Ishikawa (cell line): ENCODE data around the gene GCDH.
A peak's percentile ranks its signal among the peaks of the same experiment; 100 is the strongest.

Experiments
- CEBPB ChIP-seq: IDR thresholded peaks from 2 replicates; pipeline ENCODE4 v1.6.1; 2012
- CREB1 ChIP-seq: IDR thresholded peaks from 2 replicates; pipeline ENCODE4 v1.6.1; 2012; ENCODE audit warnings: low read depth
- EGR1 ChIP-seq: IDR thresholded peaks from 2 replicates; pipeline ENCODE4 v1.6.1; 2012
- EP300 ChIP-seq: IDR thresholded peaks from 2 replicates; pipeline ENCODE4 v1.6.1; 2012; ENCODE audit warnings: borderline replicate concordance
- FOXM1 ChIP-seq: IDR thresholded peaks from 2 replicates; pipeline ENCODE4 v1.6.1; 2012; ENCODE audit warnings: low read depth, borderline replicate concordance
- NFIC ChIP-seq: IDR thresholded peaks from 2 replicates; pipeline ENCODE4 v1.6.1; 2012
- RAD21 ChIP-seq: IDR thresholded peaks from 2 replicates; pipeline ENCODE4 v1.6.1; 2012; ENCODE audit warnings: low read depth
- TAF1 ChIP-seq: IDR thresholded peaks from 2 replicates; pipeline ENCODE4 v1.6.1; 2012; ENCODE audit warnings: low read depth, mild to moderate bottlenecking
- TCF12 ChIP-seq: IDR thresholded peaks from 2 replicates; pipeline ENCODE4 v1.6.1; 2012; ENCODE audit warnings: low read depth
- TEAD4 ChIP-seq: IDR thresholded peaks from 2 replicates; pipeline ENCODE4 v1.6.1; 2012
- YY1 ChIP-seq: IDR thresholded peaks from 2 replicates; pipeline ENCODE4 v1.6.1; 2012; ENCODE audit warnings: low read depth
- ZBTB7A ChIP-seq: IDR thresholded peaks from 2 replicates; pipeline ENCODE4 v1.6.1; 2012; ENCODE audit warnings: low read depth
- TF ChIP-seq, protein P1 (sequence below): IDR thresholded peaks from 2 replicates; pipeline ENCODE4 v1.6.1; 2012
- TF ChIP-seq, protein P2 (sequence below): IDR thresholded peaks from 2 replicates; pipeline ENCODE4 v1.6.1; 2012; ENCODE audit warnings: low read depth, mild to moderate bottlenecking
- TF ChIP-seq, protein P3 (sequence below): IDR thresholded peaks from 2 replicates; pipeline ENCODE4 v1.6.1; 2012

The GCDH gene

DNA sequence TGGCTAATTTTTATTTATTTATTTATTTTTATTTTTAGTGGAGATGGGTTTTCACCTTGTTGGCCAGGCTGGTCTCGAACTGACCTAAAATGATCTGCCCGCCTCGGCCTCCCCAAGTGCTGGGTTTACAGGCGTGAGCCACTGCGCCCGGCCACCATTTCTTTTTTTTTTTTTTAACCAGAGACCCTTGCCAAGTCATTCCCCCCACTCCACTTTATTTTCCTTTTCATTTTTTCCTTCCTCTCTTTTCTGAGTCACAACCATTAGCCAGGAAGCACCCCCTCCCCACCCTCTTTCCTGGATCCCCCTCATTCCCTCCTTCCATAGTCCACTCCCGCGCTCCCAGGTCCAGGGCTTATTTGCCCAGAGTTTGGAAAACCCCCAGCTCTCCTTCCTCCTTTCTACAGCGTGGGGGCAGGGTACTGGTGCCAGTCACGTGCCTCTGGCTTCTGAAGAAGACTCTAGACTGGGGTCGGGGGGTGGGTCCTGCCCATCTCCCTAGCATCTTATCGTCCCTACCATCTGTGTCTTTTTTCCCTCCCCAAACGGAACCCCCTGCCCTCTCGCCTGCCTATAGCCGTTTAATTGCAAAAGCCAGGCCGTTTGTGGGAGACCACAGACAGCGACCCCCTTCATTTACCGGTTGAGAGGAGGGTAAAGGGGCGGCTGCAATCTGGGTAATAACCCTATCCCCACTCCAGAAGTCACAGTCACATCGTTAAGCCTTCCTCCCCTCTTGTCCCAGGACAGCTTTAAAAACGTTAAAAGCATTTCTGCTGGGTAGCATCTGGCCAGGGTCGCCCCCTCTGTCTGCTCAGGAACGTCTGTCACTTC is 46.4 kb downstream of the GCDH start:
- TF ChIP-seq, protein P1, sequence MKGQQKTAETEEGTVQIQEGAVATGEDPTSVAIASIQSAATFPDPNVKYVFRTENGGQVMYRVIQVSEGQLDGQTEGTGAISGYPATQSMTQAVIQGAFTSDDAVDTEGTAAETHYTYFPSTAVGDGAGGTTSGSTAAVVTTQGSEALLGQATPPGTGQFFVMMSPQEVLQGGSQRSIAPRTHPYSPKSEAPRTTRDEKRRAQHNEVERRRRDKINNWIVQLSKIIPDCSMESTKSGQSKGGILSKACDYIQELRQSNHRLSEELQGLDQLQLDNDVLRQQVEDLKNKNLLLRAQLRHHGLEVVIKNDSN: peak; percentile 74
- no peak for TF ChIP-seq TAF1

DNA sequence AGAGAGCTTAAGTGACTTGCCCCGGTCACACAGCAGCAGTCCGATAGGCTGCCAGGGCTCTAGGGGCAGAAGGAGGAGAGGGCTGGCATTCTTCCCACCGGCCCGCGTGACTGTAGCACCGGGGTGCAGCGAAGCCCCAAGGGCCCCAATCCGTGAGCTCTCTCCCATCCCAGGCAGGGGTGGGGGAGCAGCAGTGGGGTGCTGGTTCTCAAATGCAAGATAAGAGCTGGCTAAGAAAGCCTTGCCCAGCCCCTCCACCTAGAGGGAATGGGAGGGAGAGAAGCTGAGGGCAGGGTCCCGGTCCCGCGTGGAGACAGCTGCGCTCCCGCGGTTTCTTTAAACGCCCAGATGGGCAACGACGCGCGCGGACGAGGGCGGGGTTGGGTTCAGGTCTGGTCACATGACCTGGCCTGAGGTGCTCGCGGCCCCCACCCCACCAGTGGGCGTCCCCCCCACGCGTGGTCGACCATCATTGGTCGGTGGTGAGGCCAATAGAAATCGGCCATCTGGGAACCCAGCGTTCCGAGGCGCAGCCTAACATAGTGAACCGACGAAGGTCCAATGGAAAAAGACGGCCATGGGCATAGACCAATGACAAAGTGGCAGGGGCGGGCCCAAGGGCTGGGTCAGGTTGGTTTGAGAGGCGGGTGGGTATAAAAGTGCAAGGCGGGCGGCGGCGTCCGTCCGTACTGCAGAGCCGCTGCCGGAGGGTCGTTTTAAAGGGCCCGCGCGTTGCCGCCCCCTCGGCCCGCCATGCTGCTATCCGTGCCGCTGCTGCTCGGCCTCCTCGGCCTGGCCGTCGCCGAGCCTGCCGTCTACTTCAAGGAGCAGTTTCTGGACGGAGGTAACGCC is 47.2 kb downstream of the GCDH start, which contains the start of gene CALR:
Gene CALR, plus strand, starts transcription at position 683 of the 852 bp plus-strand sequence. Its CDS starts 71 bp downstream, at position 754.
- peak; percentile 52; the same call in 1 of the 2 replicates for TF ChIP-seq EGR1
- TF ChIP-seq, protein P1: peak; percentile 96
- no peak for TF ChIP-seq RAD21
- TF ChIP-seq, protein P2, sequence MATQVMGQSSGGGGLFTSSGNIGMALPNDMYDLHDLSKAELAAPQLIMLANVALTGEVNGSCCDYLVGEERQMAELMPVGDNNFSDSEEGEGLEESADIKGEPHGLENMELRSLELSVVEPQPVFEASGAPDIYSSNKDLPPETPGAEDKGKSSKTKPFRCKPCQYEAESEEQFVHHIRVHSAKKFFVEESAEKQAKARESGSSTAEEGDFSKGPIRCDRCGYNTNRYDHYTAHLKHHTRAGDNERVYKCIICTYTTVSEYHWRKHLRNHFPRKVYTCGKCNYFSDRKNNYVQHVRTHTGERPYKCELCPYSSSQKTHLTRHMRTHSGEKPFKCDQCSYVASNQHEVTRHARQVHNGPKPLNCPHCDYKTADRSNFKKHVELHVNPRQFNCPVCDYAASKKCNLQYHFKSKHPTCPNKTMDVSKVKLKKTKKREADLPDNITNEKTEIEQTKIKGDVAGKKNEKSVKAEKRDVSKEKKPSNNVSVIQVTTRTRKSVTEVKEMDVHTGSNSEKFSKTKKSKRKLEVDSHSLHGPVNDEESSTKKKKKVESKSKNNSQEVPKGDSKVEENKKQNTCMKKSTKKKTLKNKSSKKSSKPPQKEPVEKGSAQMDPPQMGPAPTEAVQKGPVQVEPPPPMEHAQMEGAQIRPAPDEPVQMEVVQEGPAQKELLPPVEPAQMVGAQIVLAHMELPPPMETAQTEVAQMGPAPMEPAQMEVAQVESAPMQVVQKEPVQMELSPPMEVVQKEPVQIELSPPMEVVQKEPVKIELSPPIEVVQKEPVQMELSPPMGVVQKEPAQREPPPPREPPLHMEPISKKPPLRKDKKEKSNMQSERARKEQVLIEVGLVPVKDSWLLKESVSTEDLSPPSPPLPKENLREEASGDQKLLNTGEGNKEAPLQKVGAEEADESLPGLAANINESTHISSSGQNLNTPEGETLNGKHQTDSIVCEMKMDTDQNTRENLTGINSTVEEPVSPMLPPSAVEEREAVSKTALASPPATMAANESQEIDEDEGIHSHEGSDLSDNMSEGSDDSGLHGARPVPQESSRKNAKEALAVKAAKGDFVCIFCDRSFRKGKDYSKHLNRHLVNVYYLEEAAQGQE: no peak
- TF ChIP-seq CEBPB: no peak
- TF ChIP-seq TEAD4: peak; percentile 40
- TF ChIP-seq NFIC: peak; percentile 32; the same call in 1 of the 2 replicates
- TF ChIP-seq FOXM1: no peak
- TF ChIP-seq CREB1: 0 out of 2 replicates have a peak, but pooled peaks have one; percentile 28
- peak; percentile 89 for TF ChIP-seq TAF1
- TF ChIP-seq EP300: no peak; the same call in 1 of the 2 replicates
- TF ChIP-seq ZBTB7A: no peak; the same call in 1 of the 2 replicates
- TF ChIP-seq TCF12: peak; percentile 17; the same call in 1 of the 2 replicates
- peak; percentile 77 for TF ChIP-seq YY1
- TF ChIP-seq, protein P3, sequence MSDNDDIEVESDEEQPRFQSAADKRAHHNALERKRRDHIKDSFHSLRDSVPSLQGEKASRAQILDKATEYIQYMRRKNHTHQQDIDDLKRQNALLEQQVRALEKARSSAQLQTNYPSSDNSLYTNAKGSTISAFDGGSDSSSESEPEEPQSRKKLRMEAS: peak; percentile 90

DNA sequence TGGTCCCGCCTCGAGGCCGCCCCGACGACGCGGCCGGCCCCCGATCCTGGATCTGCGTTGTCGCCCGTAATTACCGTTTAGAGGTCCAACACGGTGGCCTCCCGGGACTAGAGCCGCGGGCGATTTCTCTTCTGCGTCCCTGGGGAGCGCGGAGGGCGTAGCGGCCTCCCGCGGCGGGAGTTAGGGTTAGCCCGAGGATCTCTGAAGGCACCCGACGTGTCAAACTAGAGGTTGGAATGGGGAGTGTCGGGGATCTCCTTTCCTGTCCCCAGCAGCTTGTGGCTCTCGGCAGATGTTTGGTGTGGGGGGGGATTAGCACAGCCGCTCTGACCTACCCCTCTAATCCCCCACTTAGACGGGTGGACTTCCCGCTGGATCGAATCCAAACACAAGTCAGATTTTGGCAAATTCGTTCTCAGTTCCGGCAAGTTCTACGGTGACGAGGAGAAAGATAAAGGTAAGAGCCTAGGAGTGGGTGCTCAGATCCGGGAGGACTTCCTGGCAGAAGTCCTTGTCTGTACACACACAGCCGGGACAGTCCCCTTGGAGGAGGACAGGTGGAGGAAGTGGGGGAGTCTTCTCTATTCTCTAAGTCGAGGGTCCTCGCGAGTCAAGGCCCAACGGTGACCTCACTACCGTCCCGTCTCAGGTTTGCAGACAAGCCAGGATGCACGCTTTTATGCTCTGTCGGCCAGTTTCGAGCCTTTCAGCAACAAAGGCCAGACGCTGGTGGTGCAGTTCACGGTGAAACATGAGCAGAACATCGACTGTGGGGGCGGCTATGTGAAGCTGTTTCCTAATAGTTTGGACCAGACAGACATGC is 48.0 kb downstream of the GCDH start:
- TF ChIP-seq EGR1 (no peak), ZBTB7A (0 out of 2 replicates have a peak, but pooled peaks have one; percentile 2)

DNA sequence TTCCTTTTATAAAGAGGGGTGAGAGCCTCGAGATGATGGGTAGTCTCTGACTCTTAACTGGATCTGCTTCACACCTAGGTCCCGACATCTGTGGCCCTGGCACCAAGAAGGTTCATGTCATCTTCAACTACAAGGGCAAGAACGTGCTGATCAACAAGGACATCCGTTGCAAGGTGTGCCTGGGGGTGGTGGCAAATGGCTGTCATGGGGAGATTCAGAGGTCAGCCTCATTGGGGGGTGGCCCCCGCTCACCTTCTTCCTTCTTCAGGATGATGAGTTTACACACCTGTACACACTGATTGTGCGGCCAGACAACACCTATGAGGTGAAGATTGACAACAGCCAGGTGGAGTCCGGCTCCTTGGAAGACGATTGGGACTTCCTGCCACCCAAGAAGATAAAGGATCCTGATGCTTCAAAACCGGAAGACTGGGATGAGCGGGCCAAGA is 49.0 kb downstream of the GCDH start:
- TF ChIP-seq YY1 (no peak), RAD21 (no peak), EGR1 (no peak), FOXM1 (no peak), EP300 (no peak), TEAD4 (no peak), NFIC (no peak), ZBTB7A (no peak), CREB1 (no peak), TCF12 (no peak), TAF1 (no peak)
- TF ChIP-seq, protein P3: no peak
- TF ChIP-seq, protein P1: no peak

DNA sequence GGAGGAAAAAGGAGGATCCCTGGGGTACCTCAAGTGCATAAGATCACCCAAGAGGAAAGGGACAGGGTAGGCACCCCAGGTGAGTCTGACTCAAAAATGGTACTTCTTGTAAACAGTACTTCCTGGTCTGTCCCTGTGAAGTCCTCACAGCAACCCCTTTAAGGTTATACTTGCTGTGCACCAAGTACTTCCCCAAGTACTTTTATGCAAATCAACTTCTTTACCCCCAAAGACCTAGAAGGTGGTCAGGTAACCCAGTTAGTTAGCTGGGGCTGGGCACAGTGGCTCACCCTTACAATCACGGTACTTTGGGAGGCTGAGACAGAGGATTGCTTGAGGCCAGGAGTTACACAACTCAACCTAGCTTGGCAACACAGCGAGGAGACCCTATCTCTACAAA is 49.9 kb downstream of the GCDH start:
- TF ChIP-seq TCF12: no peak
- TF ChIP-seq, protein P3: no peak
- TF ChIP-seq CREB1: no peak
- no peak for TF ChIP-seq EGR1
- no peak for TF ChIP-seq CEBPB
- TF ChIP-seq EP300: no peak
- no peak for TF ChIP-seq FOXM1
- TF ChIP-seq YY1: no peak
- no peak for TF ChIP-seq TAF1
- TF ChIP-seq, protein P2: no peak
